Measurements from ENCODE around the gene CDPF1.

Gene CDPF1

GRCh38 chr22:46256358-46256958, 6.4 kb upstream of the CDPF1 start:
- no peak for FAIRE-seq

DNA sequence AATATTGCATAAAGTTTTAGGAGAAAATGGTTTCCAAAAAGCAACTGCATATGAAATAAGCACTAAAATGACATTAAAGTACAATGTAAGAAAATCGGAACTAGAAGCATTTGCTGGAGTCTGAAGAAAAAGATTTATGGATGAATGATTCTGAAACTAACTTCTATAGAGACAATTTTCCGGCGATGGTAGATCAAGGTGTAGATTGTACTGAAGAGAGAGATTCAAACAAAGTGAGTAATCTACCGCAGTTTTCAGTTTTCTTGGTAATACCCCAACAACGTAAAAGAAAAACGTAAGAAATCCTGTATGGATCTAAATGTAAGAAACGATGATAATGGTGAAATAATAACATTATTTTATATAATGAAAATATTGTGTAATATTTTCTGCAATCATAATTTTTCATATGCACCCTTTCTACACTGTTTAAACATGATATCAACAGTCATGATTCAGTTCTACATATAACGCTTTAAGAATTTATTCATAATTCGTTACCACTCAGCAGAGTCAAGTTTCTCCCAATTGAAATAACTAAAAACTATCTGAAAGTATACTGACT, 1.8 kb upstream of the CDPF1 start:
- no peak for FAIRE-seq

GRCh38 chr22:46251266-46251665, 1.2 kb upstream of the CDPF1 start:
- FAIRE-seq = no peak

DNA sequence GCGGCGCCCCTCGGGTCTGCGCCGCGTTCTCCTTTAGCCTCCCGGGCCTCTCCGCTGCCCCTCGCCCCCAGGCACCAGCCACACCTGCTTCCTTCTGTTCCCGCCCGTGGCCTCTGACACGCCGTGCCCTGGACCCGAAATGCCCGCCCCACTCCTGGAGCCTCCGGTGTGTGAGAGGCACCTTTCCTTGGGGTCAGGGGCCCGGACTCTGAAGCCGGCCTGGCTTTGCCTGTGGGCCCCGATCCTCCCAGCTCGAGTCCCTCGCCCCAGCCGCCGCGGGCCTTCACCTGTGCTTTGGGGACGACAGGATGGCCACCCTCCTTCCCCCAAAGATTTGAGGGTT, 661 bp upstream of the CDPF1 start:
- no peak for FAIRE-seq

GRCh38 chr22:46247443-46247975, 2.6 kb downstream of the CDPF1 start:
- no peak for FAIRE-seq

- no peak for FAIRE-seq
These were observed 3.9 kb downstream of the CDPF1 start for GRCh38 chr22:46246178-46246577.

DNA sequence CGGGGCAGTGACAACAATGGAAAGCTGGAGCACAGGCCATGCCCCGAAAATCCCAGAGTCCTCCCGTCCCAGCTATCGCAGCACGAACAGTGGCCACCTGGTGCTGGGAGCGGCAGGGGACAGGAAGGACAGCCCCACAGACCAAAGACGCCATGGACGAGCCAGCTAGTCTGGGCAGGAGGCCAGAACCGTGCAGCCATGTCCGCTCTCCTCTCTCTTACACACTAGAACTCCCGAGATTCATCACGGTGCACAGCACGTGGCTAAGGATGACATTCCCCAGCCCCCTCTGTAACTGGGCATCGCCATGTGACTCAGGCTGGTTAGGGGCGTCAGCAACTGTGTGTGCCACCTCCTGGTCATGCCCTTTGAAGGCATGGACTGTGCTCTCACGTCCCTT, 4.6 kb downstream of the CDPF1 start:
- FAIRE-seq = no peak

- no peak for FAIRE-seq
These were observed 5.3 kb downstream of the CDPF1 start for GRCh38 chr22:46244771-46245170.

DNA sequence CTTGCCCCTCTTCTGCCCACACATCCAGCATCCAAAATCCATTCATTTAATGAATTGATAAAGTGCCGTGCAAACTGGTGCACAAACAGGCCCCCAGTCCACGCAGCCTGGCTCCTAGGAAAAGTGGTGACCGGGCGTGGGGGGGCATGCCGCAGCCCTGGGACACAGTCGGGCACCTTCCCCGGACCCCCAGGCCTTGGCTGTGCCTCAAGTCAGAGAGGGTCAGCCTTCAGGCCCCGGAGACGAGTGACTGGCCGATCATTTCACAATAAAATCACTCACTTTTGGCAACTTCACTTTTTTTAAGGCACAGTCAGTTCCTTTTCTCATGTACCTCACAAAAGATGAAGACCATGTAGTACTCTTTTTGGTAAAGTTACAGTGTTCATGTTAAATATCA, 8.0 kb downstream of the CDPF1 start:
- FAIRE-seq = no peak

DNA sequence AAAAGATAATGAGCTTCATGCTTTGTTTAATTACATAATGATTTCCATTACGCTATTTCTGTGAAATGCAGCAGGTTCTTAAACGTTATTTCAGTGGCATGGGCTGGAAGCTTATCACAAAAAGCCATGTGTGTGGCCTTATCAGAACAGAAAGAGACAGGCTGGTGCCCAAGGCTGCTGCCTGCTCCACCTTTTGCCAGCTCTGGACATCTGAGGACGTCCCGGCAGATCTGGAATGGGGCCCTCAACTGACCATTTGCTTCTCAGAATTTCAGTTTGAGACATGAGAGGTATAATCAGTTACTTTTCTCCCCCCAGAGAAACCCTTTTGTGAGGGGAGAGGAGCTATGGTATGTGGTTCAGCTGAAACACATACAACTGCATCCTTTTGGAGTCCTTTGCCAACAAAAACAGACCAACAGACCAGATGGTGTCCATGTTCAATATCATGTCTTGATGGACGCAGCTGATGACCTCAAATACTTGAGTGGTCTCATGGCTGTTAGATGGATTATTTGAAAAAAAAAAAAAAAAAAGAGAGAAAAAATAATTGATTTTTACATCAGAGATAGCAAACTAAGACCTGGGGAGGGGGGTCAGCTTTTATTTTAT, 8.6 kb downstream of the CDPF1 start:
- FAIRE-seq = no peak

- FAIRE-seq = no peak
These were observed 9.2 kb downstream of the CDPF1 start for GRCh38 chr22:46240907-46241306.

DNA sequence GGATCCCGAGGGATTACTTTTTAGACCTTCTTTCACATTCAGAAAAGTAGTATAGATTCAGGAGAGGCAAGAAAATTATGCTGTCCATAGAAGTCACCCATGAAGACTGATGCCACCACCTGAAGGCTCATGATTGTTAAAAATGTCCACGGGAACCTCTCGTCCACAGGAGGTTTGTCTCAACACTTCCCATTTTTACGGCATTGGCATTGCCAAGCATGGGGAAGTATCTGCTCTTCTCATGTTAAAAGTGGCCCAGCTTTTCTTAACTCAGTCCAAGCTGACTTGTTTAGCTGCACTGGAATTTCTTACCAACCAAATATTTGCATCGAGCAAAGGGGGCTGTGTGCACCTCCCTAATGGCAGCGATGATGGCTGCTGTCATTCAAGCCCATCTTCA, 9.6 kb downstream of the CDPF1 start:
- no peak for FAIRE-seq

GRCh38 chr22:46240073-46240472, 10.0 kb downstream of the CDPF1 start:
- FAIRE-seq = no peak

DNA sequence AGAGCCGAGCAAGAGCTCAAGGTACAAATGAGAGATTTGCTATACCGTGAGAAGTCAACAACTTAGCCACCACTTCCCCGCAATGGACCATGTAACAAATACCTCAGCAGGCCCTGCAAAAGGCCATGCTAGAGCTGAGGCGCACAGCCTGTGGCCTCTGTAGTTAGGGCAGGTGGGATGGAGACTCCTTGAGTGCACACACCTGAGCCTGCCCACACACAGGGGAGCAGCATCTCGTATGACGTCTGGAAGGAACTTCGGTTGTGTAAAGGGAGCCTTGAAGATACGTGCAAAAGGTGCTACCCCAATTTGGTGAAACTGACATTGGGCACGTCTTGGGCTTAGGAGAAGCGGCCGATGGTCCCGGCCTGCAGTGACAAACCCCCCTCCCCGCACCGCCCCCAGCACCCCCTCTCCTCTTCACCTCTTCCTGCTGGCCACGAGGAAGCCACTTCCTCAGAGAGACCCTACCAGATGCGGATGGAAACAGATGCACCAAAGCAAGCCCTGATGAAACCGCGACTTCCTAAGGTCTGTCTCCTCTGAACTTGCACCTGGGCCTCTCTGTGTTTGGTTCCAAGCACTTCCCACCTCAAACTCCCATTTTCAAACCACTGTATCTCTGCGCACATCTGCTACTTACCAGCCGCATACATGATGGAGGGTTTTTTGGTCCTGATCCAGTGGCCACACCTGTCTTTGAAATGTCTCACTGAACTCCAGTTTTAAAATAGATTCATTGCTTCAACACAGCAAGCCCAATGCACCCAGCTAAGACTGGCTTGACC, 10.6 kb downstream of the CDPF1 start:
- FAIRE-seq = no peak

- no peak for FAIRE-seq
These were observed 11.6 kb downstream of the CDPF1 start for GRCh38 chr22:46238541-46238940.

DNA sequence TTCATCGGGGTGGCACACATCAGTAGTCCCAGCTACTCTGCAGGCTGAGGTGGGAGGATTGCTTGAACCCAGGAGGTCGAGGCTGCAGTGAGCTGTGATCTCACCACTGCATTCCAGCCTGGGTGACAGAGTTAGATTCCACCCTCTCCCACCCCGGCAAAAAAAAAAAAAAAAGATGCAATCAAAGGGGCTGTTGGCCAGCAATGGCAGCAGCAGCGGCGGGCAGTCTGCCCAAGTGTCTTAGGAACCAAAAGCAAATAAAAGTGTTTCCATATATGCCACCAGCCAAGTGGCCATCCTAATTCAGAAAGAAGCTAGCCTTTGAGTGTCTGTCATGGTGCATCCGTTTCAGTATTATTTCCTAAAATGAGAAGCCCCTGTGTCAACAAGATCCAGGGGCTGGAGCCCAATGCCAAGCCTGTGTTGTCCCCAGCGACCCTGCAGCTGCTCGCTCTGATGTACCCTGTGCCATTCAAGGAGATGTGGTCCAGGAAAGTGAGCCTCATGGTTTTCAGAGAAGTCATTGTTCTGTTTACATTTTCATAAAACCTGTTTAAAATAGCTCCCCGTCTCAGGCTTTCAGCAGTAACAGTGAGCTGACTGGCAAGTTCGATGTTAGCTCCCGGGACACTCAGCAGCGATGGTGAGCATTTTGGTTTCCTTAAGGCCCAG, 12.5 kb downstream of the CDPF1 start:
- FAIRE-seq = no peak

GRCh38 chr22:46234969-46235368, 15.1 kb downstream of the CDPF1 start:
- FAIRE-seq = no peak

- no peak for FAIRE-seq
These were observed 16.9 kb downstream of the CDPF1 start for GRCh38 chr22:46233231-46233630.

DNA sequence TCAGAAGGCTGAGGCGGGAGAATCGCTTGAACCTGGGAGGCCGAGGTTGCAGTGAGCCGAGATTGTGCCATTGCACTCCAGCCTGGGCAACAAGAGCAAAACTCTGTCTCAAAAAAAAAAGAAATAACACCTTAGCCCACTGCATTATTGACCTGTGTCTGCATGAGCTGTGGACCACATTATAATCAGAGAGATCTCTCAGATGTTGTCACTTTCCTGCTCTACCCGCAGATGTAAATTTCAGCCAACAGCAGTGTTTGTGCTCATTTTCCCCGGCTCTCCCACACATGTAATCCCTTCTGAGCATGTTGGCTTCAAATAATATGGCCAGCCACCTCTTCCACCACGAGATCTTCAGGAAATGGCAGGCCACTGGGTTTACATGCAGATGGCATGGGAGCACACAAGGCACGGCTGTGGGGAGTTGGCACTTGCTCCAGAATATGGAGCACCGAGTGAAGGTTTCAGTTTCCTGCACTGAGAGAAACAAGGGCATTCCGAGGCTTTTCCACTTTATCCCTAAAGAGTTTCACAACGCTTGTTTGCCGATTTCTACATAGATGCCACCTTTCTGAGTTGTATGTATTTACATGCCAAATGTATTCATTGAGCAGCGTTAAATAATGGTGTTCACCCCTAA, 19.7 kb downstream of the CDPF1 start:
- no peak for FAIRE-seq

DNA sequence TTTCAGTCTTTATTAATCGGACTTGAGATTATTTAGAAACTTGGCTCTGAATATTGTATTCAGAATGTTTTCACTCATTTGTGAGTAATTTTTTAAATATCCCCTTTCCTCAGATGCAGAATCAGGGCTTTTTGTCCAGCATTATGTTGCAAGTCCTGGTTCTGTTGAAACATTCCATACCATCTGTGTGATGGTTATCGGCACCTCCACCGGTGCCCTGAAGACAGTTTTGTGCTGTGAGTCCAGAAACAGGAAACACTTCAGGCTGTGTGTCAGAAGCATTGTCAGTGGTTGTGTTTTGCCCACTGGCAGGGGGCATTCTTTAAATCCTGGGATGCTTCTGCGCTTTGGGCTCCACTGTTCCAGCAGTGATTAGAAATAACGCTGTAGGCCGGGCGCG, 20.4 kb downstream of the CDPF1 start:
- FAIRE-seq = no peak

DNA sequence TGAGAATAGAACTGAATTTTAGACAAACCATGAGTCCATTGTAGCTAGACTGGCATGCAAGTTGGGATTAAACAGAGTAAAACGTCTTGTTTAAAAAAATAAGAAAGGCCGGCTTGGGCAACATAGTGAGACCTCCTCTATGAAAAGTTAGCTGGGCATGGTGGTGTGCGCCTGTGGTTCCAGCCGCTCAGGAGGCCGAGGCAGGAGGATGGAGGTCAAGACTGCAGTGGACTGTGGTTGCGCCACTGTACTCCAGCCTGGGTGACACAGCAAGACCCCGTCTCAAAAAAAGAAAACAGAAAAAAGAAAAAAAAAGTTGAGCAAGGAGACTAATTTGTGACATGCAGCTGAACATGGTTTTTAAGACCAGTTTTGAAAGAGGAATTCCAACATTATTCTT, 23.5 kb downstream of the CDPF1 start:
- FAIRE-seq = no peak

- FAIRE-seq = no peak
These were observed 24.5 kb downstream of the CDPF1 start for GRCh38 chr22:46225631-46226030.

GRCh38 chr22:46224898-46225290, 25.2 kb downstream of the CDPF1 start:
- no peak for FAIRE-seq
